GM12874 (cell line): ENCODE data around the gene GPX6.

Experiments
- TF ChIP-seq, protein P1 (sequence below): IDR thresholded peaks from 2 replicates; pipeline ENCODE4 v1.5.1; 2011; ENCODE audit warnings: low read depth, mild to moderate bottlenecking, control low read depth, low read length, moderate library complexity; ENCODE audit not compliant: insufficient read depth

GPX6 gene

DNA sequence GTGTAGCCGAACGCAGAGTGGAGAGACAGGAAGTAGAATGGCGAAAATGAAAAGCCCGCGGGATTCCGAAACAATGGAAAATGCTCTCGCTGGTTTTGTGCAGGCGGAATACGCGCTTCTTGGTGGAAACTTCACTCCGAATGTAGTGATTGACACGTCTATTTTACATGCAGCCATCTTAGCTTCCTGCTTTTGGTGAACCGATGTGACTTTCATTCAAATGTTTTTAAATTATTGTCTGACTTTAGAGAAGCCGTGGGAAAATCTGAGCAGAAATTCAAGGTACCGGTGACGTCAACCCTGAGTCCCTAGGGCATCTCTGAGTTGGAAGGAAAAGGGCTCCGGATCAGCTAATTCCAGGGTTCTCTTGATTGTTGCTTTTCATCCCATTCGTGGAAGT is 21.5 kb upstream of the GPX6 start:
- TF ChIP-seq, protein P1, sequence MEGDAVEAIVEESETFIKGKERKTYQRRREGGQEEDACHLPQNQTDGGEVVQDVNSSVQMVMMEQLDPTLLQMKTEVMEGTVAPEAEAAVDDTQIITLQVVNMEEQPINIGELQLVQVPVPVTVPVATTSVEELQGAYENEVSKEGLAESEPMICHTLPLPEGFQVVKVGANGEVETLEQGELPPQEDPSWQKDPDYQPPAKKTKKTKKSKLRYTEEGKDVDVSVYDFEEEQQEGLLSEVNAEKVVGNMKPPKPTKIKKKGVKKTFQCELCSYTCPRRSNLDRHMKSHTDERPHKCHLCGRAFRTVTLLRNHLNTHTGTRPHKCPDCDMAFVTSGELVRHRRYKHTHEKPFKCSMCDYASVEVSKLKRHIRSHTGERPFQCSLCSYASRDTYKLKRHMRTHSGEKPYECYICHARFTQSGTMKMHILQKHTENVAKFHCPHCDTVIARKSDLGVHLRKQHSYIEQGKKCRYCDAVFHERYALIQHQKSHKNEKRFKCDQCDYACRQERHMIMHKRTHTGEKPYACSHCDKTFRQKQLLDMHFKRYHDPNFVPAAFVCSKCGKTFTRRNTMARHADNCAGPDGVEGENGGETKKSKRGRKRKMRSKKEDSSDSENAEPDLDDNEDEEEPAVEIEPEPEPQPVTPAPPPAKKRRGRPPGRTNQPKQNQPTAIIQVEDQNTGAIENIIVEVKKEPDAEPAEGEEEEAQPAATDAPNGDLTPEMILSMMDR = no peak

DNA sequence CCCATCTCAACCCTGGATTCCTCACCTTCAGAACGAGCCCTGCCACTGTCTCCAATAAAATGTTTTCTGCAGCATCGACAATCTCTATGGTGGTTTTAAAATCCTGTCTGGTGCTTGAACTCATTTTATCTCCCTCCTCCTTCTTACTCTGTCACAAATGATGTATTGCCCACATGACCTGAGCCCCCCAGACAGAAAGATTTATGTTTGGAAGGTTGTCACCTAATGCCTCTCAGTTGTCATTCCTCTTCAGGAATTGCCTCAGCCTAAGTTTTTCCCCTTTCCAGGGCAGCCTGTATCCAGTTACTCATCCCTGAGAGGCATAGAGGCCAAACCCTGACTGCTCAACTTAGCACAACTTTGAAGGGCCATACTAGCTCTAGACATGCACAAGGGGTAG is 19.3 kb upstream of the GPX6 start:
- TF ChIP-seq, protein P1 = no peak

DNA sequence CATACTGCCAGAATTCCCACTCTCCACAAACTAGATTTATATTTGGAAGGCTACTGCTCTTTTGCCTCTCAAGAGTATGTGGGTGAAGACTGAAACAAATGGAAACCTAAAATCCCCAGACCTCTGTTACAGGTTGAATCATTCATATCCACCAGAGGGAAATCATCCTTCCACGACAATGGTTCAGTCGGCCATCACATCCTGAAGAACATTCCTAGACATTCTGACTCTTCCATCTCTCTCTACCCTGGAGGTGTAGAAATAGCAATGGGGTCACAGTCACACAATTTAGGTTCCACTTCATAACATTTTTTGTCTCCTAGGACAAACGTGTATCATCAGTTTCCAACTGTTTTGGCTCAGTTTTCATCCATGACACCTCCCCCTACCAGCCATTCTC is 18.7 kb upstream of the GPX6 start:
- TF ChIP-seq, protein P1 = no peak

DNA sequence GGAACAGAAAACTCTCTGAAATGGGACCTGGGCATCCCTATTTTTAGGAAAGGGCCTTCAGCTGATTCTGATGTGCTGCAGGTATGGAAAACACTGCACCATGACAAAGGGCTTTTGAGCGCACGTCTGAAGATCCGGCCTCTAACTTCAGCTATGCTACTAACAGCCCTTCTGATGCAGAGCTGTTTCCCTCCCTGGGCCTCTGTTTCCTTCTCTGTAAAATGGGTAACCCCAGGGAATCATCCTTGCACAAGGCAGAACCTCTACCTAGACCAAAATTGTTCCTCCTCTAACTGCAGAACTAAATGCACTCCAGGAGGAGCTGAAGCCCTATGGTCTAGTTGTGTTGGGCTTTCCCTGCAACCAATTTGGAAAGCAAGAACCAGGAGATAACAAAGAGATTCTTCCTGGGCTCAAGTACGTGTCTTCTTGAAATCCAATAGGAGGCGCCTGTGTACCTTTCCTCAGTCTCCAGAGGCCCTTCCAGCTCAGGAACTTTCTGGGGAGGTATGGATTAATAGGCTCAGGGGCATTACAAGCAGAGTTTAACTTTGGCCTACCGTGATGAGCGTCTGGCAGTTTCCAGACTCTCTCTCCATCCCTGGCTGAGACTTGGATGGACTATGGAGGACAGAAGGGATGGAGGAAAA is 16.0 kb upstream of the GPX6 start:
- TF ChIP-seq, protein P1 = no peak

DNA sequence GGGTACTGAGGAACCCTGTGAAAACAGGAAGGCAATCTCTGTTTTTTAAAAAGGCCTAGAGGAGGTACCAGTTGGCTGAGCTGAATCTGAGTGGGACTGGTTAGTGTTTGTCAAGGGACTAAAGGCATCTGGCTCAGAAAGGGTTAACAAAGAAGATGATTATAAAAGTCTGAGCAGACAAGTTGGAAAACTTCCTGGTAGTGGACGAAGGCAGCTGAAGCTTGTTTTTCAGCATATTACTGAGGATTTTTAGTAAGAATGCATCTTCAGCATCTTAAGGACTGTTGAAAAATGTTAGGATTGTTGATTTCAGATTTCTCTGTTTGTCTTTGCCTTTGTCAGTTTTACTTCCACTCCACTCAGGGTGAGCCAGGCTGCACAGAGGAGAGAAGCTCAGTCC is 15.2 kb upstream of the GPX6 start:
- TF ChIP-seq, protein P1 = no peak

DNA sequence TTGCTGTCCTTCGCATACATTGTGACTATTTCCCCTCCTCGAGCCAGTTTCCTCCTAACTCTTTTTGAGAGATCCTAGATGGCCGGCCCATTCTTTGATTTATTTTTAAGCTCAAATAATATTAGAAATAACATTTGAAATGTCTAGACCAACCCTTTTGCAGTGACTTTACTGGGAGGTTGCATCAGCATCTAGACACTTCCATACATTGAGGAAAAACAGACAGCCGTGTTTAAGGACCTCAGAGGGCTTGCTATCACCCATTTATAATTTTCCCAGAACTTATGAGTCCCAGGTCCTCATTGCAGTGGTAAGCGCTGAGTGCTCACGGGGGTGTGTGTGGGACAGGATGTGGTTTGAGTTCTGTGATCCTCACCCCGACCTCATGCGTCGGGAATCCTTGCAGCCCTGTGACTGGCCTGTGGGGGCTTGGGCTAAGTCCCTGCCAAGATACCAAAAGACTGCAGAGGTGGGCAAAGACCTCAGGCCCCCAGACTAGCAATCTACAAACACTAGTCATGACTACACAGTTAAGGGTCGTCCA is 10.0 kb upstream of the GPX6 start, which contains the start of gene GPX5:
Gene GPX5, plus strand, starts transcription at position 386 of the 544 bp plus-strand sequence. Its CDS starts 133 bp downstream, at position 519.
- TF ChIP-seq, protein P1 = no peak

DNA sequence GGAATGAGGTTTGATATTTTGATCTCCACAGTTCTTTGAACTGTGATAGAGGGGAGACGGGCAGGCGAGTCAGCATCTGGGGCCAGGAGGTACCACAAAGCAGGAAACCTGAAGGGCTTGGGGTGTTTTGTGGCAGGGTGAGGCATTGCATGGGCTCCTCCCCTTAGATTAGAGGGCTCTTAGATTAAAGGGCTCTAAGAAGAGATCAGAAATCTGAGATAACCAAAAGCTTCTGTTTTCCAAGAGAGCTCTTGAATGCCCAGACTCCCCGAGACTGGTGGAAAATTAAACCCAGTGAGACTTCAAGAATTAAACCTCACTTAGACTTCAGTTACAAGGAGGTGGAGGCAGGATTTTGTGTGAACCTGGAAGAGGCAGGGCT is 7.6 kb upstream of the GPX6 start:
- TF ChIP-seq, protein P1 = no peak
